HG02571 (cell line): ENCODE results near the gene MAD1L1.
"Not testable (repeated sequence)": the region's sequence is repeated elsewhere in the genome, so short reads cannot be mapped to it uniquely, and the experiment has no call there.

Experiments
- ATAC-seq: cut with Tn5 transposase; IDR thresholded peaks from one replicate; pipeline ENCODE4 v1.9.1; 2021; ENCODE audit warnings: mild to moderate bottlenecking, moderate library complexity; ENCODE audit not compliant: unreplicated experiment

MAD1L1 gene

DNA sequence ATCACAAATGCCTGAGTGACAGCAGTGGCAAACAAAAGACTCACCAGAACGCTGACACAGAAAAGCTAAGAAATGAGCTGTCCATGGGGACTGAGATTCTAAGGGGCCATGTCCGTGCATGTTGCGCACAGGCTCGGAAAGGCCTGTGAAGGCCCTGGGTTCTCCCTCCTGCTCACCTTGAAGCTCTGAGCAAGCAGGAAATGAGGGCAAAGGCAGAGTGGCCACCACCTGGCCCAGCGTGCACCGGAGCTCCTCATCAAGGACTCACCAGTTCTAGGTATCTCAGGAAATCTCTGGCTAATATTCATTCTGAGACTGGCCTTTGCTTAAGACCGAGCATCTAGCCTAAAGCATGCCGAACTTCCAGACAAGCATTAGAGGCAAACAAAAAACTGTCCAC, 52.7 kb downstream of the MAD1L1 start:
- ATAC-seq: no peak

DNA sequence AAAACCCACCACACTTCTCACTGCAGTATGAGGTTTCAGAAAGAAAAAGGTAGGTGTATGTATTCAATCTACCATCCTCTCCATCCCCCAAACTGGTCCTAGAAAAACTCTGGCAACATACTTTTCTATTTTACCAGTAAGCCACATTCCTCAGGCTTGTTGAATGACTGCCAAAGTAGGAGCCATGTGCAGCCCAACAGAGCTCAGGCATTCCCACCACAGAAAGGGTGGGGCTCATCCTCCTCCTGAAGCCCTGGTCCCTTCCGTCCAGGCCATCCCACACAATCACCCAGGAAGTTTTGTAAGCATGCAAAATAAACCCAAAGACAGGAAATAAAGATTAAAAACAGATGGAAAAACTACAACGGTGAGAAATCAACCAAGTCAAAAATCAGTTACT, 57.2 kb downstream of the MAD1L1 start:
- no peak for ATAC-seq

DNA sequence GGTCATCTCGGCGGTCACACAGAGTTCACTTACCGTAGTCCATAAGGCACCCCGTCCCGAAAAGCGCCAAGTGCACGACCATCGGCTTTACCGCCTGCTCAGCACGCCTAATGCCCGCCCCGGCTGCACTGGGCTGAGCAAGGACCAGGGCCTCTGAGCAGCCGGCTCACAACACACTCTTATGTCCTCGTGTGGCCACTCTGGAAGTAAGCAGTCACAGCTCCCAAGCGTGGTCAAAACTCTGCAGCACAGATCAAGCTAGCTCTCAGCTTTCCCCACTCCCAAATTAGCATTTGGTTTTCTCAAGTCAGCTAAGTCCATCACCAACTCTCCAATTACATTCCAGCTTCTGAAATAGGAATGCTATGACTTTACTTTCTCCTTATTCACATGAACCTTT, 57.7 kb downstream of the MAD1L1 start:
- ATAC-seq: no peak

DNA sequence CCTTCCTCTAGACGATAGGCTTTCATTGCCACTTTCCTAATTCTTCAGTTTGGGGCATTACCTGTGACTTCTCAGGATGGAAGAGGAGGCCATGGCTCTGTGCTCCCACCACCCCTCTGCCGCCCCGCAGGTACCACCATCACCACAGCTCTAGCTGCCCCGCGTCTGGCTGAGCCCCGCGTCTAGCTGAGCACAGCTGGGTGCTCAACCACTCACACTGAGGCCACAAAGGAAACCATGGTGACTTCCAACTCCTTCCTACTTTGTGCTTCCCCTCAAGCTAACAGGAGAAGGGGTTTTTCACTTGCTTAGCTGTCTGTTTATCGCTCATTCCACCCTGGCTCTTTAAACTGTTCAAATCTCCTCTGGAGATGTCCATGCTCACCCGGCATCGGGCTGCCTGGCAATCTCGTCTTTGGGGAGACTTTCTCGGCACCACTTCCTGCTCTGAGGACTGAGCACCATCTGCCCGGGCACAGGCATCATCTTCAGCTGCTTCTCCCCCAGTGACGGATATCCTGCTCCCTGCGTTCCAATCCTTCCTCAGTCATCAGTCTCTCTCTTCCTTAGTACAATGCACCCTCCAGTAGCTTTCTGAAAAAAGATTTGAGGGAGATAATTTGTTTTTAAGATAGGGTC, 59.4 kb downstream of the MAD1L1 start:
- no peak for ATAC-seq

DNA sequence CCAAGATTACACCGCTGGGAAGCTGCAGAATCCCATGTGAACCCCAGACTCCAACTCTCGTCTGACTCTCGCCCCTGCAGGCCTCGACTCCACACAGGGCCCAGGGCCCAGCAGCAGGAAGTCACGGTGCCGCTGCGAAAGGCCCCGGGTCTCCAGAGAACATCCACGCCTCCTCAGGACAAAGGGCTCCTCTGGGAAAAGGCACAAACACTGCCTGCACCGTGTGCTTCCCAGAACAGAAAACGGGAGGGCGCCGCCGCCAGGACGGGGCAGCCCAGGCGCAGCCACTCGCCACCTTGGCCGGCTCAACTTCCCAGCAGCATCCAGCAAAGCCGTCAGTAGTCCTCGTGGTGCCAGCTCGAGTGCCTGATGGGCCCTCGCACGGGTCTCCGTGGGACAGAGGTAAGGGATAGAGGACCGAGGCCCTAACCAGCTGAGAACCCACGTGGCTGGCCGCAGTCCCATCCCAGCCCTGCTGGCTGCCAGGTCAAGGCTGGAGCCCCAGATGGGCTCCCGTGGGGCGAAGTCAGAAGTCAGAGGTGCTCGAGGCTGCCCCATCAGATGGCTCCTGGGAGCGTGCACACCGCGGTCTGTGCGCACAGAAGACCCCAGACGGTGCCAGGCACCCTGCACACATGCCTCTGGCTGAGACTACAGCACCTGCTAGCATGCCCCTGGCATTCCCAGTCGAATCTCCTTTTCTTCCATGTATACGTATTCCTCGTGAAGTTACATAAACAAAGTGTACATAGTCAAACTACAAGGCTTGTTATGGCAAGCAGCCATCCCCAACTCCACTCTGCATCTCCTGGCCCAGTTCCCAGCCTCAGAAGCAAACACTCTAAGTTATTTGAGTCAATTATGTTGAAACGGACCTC, 60.2 kb downstream of the MAD1L1 start:
- ATAC-seq: no peak

DNA sequence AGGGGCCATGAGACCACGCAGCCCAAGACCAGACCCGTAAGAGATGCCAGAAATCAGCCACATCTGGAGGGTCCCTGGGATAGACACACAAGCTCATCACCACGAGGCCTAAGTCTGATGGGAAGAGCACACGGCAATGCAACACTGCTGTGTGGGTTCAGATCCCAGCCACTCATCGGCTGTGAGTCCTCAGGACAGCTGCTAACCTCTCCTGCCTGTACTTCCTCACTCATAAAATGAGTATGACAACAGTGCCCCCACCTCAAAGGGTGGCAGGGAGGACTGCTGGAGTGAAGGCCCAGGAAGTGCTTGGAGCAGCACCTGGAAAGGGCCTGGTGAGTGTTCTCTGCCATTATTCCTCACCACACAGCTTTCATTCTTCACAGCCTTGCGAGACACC, 60.9 kb downstream of the MAD1L1 start:
- no peak for ATAC-seq

DNA sequence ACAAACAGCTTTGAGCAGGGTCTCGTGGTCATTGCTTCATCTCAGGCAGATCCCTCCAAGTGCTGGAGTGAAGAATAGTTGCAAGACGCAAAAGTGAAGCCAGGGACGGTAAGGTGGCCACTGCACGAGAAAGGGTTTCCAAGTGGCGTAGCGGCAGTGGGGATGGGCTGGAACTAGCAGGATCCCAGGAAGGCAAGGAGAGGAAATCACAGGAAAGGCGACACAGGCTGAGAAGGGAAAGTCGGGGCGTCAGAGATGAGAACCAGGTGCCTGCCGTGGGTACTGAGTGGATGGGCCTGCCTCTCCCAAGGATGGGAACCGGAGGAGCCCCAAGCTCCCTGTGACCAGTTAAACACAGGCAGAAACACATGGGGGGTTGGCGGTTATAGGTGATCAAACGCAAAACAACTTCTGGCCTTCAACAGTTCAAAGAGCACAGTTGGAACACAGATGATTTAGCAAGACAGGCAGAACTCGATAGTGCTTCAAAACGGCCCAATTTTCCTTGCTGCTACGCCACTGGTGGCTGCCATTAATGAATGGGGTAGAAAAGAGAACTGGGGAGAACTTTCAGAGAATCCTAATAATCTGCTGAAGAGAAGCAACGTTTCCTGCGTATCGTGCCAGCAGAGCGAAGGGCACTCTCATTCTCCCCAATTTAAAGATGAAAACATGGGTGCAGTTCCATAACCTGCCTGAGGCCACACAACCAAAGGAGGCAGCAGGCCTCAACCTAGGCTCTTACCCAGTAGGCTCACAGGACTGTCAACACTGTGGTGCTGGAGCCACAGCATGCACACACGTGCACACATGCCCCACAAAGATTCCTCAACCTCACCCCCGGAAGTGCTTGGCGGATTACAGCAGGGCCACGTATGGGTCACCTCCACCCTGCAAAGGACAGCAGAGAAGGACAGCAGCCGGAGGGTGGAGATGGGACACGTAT, 61.9 kb downstream of the MAD1L1 start:
- no peak for ATAC-seq

DNA sequence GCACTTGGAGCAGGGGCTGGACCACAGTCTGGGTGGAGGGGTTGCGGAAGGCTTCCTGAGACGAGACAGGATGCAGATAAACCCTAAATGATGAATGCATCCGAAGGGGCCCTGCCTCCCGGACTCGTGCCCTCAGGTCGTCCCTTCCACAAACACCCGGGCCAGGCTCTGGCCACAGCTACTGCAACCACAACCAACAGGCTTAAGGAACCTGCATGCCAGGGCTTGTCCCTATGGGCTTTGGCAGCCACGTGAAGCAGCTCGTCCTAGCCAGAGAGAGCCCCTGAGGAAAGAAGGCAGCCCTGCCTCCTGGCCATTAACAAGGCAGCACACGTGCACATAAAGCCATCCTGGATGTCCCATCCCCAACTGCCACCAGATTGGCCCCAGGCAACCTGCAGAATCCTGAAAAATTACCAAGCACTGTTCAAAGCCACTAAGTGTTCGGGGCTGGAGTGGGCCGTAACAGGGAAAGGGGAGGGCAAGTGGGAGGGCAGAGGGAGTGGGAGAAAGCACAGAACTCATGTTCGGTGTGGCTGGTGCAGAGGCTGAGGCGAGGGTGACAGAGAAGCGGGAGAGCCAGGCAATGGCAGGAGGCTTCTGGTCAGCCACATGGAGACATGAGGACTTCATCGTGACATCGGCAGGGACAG, 62.7 kb downstream of the MAD1L1 start:
- ATAC-seq: no peak

DNA sequence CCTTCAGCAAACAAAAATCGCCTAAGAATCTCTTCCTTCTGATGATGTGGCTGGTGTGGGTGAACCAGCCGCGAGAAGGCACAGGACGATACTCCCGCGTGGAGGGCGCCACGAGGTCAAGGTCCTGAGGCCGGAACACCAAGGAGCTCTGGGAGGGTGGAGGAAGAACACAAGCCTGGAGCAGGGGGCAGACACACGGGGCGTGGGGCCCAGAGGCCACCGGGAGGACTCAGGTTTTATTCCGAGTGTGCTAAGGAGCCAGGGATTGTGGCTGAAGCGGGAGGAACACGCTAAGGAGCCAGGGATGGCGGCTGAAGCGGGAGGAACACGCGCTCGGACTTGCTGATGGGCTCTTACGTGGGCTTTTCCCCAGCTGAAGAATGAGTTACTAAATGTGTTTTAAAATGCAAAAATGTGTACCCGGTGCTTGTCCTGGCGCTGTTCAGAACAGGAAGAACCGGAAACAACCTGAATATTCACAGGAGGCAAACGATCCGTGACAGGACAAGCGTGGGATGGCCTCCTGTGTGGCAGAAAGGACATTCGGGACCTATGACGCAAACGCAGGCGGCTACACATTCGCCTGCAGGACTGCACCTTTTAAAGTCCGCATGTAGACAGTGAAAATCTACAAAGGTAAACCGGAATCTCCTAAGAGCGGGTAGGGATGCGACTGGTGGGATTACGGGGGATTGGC, 64.0 kb downstream of the MAD1L1 start:
- ATAC-seq: no peak

DNA sequence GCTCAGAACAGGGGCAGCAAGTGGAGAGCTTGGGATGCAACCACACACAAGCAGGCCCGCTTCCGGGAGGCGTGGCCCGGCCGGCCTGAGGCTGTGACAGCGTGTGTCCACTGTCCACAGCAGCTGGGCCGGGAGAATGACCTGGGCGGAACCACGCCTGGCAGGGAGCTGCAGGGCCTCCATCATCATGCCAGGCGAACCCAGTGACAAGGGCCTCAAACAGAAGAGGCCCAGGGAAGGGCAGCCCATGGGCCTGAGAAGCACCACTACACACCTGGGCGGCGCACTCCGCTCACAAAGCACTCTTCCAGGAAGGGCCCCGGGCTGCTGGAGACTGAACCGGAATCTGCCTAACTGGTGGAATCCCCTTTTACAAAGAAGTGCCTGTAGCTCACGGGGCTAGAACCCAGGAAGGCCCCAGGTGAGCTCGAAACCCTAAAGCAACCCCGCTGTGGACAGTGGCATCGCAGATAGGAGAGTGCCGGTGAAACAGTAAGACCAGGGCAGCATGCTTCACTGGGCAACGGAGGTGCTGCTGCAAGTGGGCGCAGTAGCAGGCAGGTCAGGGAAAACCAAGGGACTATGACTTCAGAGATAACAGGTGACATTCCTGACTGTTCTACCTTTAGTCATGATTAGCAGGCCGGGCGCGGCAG, 66.0 kb downstream of the MAD1L1 start:
- no peak for ATAC-seq

DNA sequence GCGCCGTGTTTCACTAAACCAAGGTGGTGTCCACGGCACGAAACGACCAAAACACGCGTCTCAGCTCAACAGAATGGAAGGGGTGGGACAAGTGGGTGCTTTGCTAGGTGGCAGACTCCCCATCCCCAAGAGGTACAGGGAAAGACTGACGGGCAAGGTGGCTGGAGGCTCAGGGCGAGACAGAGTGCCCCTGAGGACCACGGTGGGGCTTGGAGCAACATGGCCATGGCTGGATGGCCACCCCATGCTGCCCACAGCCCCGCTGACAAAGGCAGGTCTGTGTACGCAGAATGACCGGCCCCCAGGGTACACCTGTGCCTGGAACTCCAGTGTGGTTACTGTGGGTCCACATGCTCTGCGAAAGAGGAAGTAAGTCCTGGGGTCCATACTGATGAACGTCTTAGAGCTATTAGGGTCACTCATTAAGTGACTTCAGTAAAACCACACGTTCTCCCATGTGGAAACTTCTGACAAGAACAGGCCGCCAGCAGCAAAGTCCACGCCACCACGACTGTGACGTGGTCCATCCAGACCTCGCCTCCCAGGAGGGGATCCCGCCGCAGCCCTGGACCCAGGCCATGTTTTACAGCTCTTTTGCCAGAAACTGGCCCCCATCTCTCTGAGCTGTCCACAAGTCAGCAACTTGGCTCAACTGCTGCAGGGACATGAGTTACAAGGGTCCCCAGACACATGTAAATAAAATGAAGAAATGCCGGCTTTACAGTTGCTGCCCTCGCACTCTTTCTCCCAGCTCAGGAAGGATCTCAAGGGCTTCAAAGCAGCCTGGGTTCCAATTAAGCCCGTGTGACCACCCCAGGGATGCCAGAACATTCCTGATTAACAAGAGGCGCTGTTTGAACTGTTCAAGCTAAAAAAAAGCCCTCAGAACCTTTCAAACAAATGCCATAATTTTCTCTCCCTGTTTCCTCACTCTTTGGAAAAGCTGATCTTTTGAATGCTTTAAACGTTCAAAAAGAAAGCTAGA, 66.8 kb downstream of the MAD1L1 start:
- peak; percentile 71 for ATAC-seq

DNA sequence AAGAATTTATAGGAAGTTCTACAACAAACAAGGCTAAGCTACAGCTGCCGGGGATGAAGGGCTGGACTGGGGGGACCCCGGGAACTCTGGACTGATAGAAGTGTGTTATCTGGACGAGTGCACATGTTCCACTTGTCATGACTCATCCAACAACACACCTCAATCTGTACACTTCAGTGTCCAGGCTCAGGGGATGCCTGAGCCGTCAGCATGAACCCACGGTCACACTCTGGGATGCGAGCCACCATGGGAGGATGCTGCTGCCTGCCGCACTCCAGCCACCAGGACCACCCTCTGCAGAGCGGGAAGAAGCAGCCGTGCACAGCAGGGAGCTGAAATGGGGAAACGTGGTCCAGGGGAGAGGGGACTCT, 67.5 kb downstream of the MAD1L1 start:
- ATAC-seq: no peak

DNA sequence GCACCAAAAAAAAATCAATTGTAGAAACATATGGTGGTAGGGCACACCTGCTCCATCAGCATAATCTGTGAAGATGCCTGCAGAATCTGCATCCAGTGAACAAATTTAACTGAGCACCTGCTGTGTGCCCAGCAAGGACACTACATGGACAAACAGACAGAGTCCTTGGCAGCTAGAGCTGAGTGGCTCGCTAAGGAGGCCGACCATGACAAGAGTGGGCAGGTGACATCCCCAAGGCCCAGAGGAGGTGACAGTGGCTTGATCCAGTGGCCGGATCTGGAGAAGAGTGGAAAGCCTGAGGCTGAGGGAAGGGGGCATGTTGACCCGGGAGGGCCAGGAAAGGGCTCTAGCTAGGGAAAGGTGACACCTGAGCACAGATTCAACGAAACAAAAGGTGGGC, 68.1 kb downstream of the MAD1L1 start:
- ATAC-seq: no peak

DNA sequence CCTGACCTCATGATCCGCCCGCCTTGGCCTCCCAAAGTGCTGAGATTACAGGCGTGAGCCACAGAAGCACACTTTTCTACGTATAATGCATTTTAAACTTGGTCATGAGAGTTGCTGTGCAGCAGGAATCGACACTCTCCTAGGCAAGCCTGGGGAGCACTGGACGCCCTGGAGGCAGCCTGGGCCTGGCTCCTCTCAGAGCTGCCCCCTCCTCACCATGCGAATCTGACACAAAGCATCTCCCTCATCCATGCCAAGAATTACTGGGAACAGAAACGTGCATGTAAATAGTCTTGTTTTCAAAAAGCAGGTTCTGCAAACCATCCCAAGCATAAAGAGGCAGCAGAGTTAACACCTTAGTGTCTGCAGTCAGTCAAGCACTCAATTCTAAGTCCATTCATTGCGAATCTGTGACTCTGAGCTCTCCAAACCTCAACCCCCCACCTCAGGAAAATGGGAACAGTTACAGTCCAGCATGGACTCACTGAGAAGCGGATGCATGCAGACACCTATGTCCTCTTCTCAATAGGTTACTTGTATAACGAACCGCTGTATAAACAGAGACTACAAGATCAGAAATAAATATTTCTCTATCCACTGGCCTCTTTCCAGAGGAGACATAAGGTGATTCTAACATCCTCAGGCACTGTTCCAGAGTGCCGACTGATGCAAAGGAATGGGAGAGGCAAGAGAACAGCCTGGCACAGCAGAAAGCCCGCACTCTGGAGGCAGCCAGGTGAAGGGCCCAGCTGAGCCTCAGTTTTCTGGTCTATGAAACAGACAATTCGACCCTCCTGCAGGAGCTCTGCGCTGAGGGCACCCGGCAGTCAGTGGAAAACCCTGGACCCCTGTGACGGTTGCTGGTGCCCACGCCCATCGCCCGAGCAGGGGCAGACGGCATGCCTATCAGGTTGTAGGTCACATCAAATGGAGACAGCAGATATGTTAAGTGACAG, 68.9 kb downstream of the MAD1L1 start:
- ATAC-seq: no peak

DNA sequence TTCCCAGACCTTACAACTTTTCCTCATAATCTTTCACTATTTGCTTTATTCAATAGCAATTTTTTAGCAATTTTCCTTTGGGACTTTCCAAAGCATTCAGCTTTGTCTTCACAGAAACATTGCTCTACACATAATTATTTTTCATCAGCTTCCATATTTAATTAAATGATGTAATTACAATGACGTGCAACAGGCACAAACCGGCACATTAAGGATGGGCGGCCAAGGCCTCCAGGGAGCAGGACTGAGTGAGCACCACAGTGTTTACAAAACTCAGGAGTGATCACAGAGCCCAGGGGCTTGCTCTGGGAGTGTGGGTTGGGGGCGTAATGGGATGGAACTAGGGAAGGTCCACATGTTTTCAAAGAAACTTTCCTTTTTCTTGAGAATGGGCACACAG, 69.8 kb downstream of the MAD1L1 start:
- ATAC-seq: no peak

DNA sequence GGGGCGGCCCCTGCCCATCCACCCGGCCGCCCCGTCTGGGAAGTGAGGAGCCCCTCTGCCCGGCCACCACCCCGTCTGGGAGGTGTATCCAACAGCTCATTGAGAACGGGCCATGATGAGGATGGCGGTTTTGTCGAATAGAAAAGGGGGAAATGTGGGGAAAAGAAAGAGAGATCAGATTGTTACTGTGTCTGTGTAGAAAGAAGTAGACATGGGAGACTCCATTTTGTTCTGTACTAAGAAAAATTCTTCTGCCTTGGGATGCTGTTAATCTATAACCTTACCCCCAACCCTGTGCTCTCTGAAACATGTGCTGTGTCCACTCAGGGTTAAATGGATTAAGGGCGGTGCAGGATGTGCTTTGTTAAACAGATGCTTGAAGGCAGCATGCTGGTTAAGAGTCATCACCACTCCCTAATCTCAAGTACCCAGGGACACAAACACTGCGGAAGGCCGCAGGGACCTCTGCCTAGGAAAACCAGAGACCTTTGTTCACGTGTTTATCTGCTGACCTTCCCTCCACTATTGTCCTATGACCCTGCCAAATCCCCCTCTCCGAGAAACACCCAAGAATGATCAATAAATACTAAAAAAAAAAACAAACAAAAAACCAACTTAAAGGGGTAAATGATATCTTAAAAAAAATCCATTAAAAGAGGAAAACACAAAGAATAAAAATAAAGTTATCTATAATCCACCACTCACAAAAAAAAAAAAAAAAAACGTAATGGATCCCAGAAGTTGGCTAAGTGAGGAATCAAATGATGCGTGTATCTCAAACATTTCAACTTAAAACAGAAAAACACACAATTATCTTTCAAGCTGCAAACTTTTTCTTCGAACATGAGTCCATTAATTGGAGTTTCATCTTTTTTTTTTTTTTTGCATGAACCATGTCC, 70.5 kb downstream of the MAD1L1 start:
- not testable (repeated sequence) for ATAC-seq

DNA sequence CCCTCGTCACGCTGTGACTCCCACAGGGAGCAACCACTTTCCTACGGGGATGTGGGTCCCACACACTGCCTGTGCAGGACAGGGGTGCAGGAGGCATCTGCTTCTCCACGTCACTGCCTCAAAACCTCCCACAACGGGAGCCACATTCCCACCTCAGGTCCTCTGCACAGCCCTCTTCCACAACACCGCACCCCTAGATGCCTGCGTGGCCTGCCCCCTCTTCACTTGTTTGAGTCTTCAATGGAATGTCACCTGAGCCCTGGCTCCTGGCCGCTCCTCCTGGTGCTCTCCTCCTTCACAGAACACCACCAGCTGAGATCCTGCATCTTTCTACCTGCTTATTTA, 73.6 kb downstream of the MAD1L1 start:
- no peak for ATAC-seq
